Measurements from ENCODE around the gene RPL13A. TPM values are rescaled to one million over a fixed set of nuclear protein-coding genes. Genes with fewer than 3 reads are reported as not detected.

Gene RPL13A
- total and polyA plus RNA-seq, 2 donors (not counting 3 experiments of a cell fraction or from before 2014, with no cell fraction given), result 2,291 to 4,148 TPM

DNA sequence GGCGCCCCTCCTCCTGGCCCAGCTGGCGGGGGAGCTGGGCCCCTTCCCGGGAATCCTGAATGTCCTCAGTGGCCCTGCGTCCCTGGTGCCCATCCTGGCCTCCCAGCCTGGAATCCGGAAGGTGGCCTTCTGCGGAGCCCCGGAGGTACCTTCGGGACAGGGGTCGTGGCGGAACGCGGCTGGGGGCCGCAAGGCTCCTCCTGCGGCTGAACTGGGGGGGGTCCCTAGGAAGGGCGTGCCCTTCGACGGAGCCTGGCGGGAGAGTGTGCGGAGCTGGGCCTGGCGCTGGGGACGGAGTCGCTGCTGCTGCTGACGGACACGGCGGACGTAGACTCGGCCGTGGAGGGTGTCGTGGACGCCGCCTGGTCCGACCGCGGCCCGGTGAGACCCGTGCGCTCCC is 25.8 kb upstream of the RPL13A start:
- TF ChIP-seq CTCF (IDR thresholded peaks at IDR 0.05; ENCODE audit: extremely low read depth in 1 of 2, insufficient read depth in 1 of 2, low read depth in 1 of 2, low read length in 2 of 2) (no peak), POLR2AphosphoS5 (IDR thresholded peaks at IDR 0.05; ENCODE audit: insufficient read depth, low read depth, low read length) (no peak), JUN (IDR thresholded peaks at IDR 0.05; ENCODE audit: borderline replicate concordance, insufficient read depth, insufficient read length, low read depth) (no peak), MAX (IDR thresholded peaks at IDR 0.05; ENCODE audit: insufficient read depth, insufficient read length) (no peak), EZH2 (IDR thresholded peaks at IDR 0.05; ENCODE audit: borderline replicate concordance, low read depth, low read length, severe bottlenecking) (no peak), GATA2 (IDR thresholded peaks at IDR 0.05; ENCODE audit: insufficient read depth, insufficient read length, low read depth, low read length) (no peak), POLR2A (IDR thresholded peaks at IDR 0.05; ENCODE audit: low read depth, low read length) (no peak), MYC (IDR thresholded peaks at IDR 0.05; ENCODE audit: low read depth, low read length) (no peak), FOS (IDR thresholded peaks at IDR 0.05; ENCODE audit: borderline replicate concordance, insufficient read depth, low read length) (no peak)
- Histone ChIP-seq H3K9me1 (replicated peaks; ENCODE audit: control insufficient read depth, extremely low read depth, insufficient read depth, low read length) (no peaks in the 10 kb centered on the region), H3K4me3 (replicated peaks in 1 of 3; ENCODE audit: insufficient read depth in 1 of 3, low read depth in 1 of 3, low read length in 3 of 3) (no peak overlapping the region), H3K4me1 (ENCODE audit: control insufficient read depth, extremely low read depth, insufficient read depth, low read length) (no peaks in the 10 kb centered on the region), H3K9me3 (replicated peaks; ENCODE audit: control insufficient read depth, insufficient read depth, low read length) (no peaks in the 10 kb centered on the region), H2AFZ (ENCODE audit: low read depth, low read length) (no peak overlapping the region), H4K20me1 (replicated peaks; ENCODE audit: control insufficient read depth, extremely low read depth, insufficient read depth, low read length) (no peaks in the 10 kb centered on the region), H3K79me2 (ENCODE audit: control insufficient read depth, insufficient read depth, low read length) (no peaks in the 10 kb centered on the region), H3K9ac (replicated peaks; ENCODE audit: extremely low read depth, insufficient read depth, low read length) (no peak overlapping the region), H3K36me3 (ENCODE audit: control insufficient read depth in 2 of 2, extremely low read depth in 1 of 2, insufficient read depth in 2 of 2, low read length in 2 of 2) (peaks cover 0 to 8% of the 10 kb centered on the region in 2 experiments), H3K27me3 (ENCODE audit: control insufficient read depth in 2 of 2, insufficient read depth in 2 of 2, low read length in 2 of 2) (no peaks in the 10 kb centered on the region), H3K4me2 (ENCODE audit: insufficient read depth, low read length) (no peak overlapping the region), H3K27ac (ENCODE audit: insufficient read depth, low read depth, low read length) (no peak overlapping the region)
- DNase-seq (ENCODE audit: low read depth, low spot score) (no peak), FAIRE-seq (no peak)
- POLR2A ChIA-PET, result no interaction called here
- no TSS peak for BruUV-seq (replicated peaks)
- intact Hi-C loops (cut with micrococcal nuclease) (no loop called here), dilution Hi-C loops (cut with MboI; ENCODE audit: extremely low pct_ligation_motif_present, low sequenced_read_pairs) (no loop called here)
- CTCF ChIA-PET, result no interaction called here
